ENCODE measurements around the gene YARS1. TPM values are rescaled to one million over a fixed set of nuclear protein-coding genes. Genes with fewer than 3 reads are reported as not detected.

YARS1 gene
- total RNA-seq, 1 donor from 2014 or later, result 219 TPM

DNA sequence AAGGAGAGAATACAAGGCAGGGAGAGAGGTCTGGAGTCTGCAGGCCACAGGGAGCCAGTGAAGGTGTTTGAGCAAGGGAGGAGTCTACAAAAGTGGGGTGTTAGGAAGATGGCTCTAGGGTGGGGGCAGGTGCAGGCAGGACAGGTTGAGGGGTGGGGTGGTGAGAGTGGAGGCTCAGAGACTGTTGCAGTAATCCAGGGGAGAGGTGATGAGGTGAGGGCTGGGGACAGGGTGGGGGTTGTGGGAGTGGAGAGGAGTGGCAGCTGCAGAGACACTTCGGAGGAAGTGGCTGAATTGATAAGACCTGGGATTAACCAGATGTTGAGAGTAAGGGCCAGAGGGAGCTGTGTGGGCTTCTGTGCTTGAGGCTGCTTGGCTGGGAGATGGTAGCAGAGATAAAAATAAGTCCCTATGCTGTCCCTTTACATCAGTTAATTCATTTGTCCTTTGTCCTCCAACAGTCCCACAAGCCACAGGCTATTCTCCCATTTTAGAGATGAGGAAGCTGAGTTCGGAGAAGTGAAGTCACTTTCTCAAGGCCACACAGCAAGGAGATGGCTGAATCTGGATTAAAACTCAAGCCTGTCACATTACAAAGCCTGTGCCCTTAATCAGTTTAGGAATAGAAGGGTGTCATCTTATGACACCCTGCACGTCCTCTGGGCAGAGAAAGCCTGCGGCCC is 59.8 kb downstream of the YARS1 start:
- no peaks in the 10 kb centered on the region for H3K27me3 ChIP-seq (ENCODE audit: insufficient read depth, low read length)
- peaks cover 53% of the 10 kb centered on the region for H3K4me1 ChIP-seq (ENCODE audit: insufficient read depth, low read length)
- no peak overlapping the region for H3K4me2 ChIP-seq (ENCODE audit: low read length)
- no peaks in the 10 kb centered on the region for H3K9me3 ChIP-seq (ENCODE audit: insufficient read depth, low read depth, low read length)
- DNase-seq (ENCODE audit: low read depth), result no peak
- H3K9ac ChIP-seq (ENCODE audit: low read length), result no peak overlapping the region
- no peak overlapping the region for H2AFZ ChIP-seq (ENCODE audit: low read depth, low read length)
- H4K20me1 ChIP-seq (ENCODE audit: insufficient read depth, low read length), result peaks cover 6% of the 10 kb centered on the region
- no peak for FAIRE-seq
- H3K36me3 Mint-ChIP-seq (ENCODE audit: low read depth, unreplicated experiment), result no peaks in the 10 kb centered on the region
- no peak overlapping the region for H3K27ac ChIP-seq (ENCODE audit: low read depth, low read length)
- H3K79me2 ChIP-seq (ENCODE audit: insufficient read depth, low read length), result peaks cover 54% of the 10 kb centered on the region
- H3K4me1 Mint-ChIP-seq (ENCODE audit: low read depth, unreplicated experiment), result peaks cover 48% of the 10 kb centered on the region
- TF ChIP-seq, protein P1, sequence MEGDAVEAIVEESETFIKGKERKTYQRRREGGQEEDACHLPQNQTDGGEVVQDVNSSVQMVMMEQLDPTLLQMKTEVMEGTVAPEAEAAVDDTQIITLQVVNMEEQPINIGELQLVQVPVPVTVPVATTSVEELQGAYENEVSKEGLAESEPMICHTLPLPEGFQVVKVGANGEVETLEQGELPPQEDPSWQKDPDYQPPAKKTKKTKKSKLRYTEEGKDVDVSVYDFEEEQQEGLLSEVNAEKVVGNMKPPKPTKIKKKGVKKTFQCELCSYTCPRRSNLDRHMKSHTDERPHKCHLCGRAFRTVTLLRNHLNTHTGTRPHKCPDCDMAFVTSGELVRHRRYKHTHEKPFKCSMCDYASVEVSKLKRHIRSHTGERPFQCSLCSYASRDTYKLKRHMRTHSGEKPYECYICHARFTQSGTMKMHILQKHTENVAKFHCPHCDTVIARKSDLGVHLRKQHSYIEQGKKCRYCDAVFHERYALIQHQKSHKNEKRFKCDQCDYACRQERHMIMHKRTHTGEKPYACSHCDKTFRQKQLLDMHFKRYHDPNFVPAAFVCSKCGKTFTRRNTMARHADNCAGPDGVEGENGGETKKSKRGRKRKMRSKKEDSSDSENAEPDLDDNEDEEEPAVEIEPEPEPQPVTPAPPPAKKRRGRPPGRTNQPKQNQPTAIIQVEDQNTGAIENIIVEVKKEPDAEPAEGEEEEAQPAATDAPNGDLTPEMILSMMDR (IDR thresholded peaks at IDR 0.05; ENCODE audit: insufficient read depth, low read depth, low read length), result no peak
- TF ChIP-seq EZH2 (IDR thresholded peaks at IDR 0.05; ENCODE audit: insufficient read depth, low read length), result no peak
- no peak overlapping the region for H3K4me3 ChIP-seq (ENCODE audit: insufficient read depth, low read depth, low read length)
- no peak overlapping the region for H3K27ac Mint-ChIP-seq (ENCODE audit: unreplicated experiment)
- H3K27me3 Mint-ChIP-seq (ENCODE audit: low read depth, unreplicated experiment), result no peaks in the 10 kb centered on the region
- peak overlapping the region; percentile 62 for H3K4me3 Mint-ChIP-seq (ENCODE audit: unreplicated experiment)
- no peaks in the 10 kb centered on the region for H3K9me3 Mint-ChIP-seq (ENCODE audit: unreplicated experiment)
- H3K36me3 ChIP-seq (ENCODE audit: insufficient read depth, low read length), result no peaks in the 10 kb centered on the region

DNA sequence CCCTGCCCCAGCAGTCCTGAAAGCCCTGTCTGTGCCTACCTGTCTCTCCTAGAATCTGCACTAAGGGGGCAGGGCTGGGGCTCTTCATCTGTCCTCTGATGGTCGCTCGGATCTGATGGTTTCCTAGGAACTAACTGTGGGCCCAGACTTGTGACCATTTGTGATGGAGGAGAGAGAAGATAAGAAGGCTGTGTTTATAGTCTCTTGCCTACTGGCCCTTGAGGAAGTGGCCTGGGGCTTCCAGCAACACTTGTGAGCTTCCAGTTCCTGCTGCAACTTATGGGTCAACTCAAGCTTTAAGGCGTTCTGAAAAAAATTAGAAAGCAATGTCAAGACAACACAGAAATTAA is 61.4 kb downstream of the YARS1 start:
- Histone ChIP-seq H3K27me3 (ENCODE audit: insufficient read depth, low read length) (no peaks in the 10 kb centered on the region), H3K4me2 (ENCODE audit: low read length) (peak overlapping the region; percentile 99), H3K4me1 (ENCODE audit: insufficient read depth, low read length) (peaks cover 38% of the 10 kb centered on the region), H3K9me3 (ENCODE audit: insufficient read depth, low read depth, low read length) (no peaks in the 10 kb centered on the region), H2AFZ (ENCODE audit: low read depth, low read length) (no peak overlapping the region), H3K9ac (ENCODE audit: low read length) (peak overlapping the region; percentile 82), H4K20me1 (ENCODE audit: insufficient read depth, low read length) (no peaks in the 10 kb centered on the region), H3K36me3 (ENCODE audit: insufficient read depth, low read length) (no peaks in the 10 kb centered on the region), H3K4me3 (ENCODE audit: insufficient read depth, low read depth, low read length) (no peak overlapping the region), H3K27ac (ENCODE audit: low read depth, low read length) (no peak overlapping the region), H3K79me2 (ENCODE audit: insufficient read depth, low read length) (peaks cover 44% of the 10 kb centered on the region)
- Mint-ChIP-seq H3K27me3 (ENCODE audit: low read depth, unreplicated experiment) (no peaks in the 10 kb centered on the region), H3K36me3 (ENCODE audit: low read depth, unreplicated experiment) (no peaks in the 10 kb centered on the region), H3K4me1 (ENCODE audit: low read depth, unreplicated experiment) (peaks cover 34% of the 10 kb centered on the region), H3K9me3 (ENCODE audit: unreplicated experiment) (peaks cover 2% of the 10 kb centered on the region), H3K27ac (ENCODE audit: unreplicated experiment) (peak overlapping the region; percentile 90), H3K4me3 (ENCODE audit: unreplicated experiment) (peak overlapping the region; percentile 87)
- TF ChIP-seq, protein P1 (IDR thresholded peaks at IDR 0.05; ENCODE audit: insufficient read depth, low read depth, low read length), result no peak
- TF ChIP-seq EZH2 (IDR thresholded peaks at IDR 0.05; ENCODE audit: insufficient read depth, low read length), result no peak
- FAIRE-seq (no peak), DNase-seq (ENCODE audit: low read depth) (no peak)

DNA sequence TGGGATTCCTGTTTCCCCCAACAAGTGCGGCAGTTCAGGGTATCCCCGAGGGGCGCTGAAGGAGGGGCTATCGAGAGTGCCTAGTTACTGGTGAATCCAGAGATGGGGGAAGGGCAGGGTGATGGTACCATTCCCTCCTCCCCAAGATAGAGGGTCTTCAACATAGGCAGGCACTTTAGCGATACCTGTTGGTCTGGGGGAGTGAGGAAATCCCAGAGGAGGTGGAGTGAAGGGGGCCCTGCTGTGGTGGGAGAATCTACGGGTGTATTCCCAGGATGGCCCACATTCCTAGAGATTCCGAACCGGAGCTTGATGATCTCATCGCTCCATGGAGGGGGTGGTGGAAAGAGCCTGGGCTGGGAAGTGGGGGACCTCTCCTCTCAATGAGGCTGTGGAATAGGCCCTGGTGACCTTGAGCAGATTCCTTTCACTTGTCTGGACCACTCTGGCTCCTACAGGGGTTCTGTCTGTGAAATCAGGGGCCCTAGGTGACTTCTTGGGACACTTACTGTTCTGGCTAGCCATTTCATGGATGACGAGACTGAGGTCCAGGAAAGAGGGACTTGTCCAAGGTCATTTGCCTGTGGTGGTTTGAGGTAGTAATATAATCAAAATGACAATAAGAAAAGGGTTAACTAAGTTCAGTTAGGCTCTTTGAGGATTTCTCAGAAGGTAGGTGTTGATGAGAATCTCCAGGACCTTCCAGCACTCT is 61.9 kb downstream of the YARS1 start:
- peak overlapping the region; percentile 99 for H3K4me2 ChIP-seq (ENCODE audit: low read length)
- peak overlapping the region; percentile 82 for H3K9ac ChIP-seq (ENCODE audit: low read length)
- no peak for FAIRE-seq
- H3K9me3 Mint-ChIP-seq (ENCODE audit: unreplicated experiment), result peaks cover 2% of the 10 kb centered on the region
- H3K27ac Mint-ChIP-seq (ENCODE audit: unreplicated experiment), result peak overlapping the region; percentile 90
- peak overlapping the region; percentile 56 for H3K27ac ChIP-seq (ENCODE audit: low read depth, low read length)
- no peaks in the 10 kb centered on the region for H4K20me1 ChIP-seq (ENCODE audit: insufficient read depth, low read length)
- TF ChIP-seq, protein P1 (IDR thresholded peaks at IDR 0.05; ENCODE audit: insufficient read depth, low read depth, low read length), result no peak
- no peak for TF ChIP-seq EZH2 (IDR thresholded peaks at IDR 0.05; ENCODE audit: insufficient read depth, low read length)
- H3K9me3 ChIP-seq (ENCODE audit: insufficient read depth, low read depth, low read length), result no peaks in the 10 kb centered on the region
- no peaks in the 10 kb centered on the region for H3K36me3 ChIP-seq (ENCODE audit: insufficient read depth, low read length)
- H3K4me3 Mint-ChIP-seq (ENCODE audit: unreplicated experiment), result peak overlapping the region; percentile 87
- H3K36me3 Mint-ChIP-seq (ENCODE audit: low read depth, unreplicated experiment), result no peaks in the 10 kb centered on the region
- no peaks in the 10 kb centered on the region for H3K27me3 ChIP-seq (ENCODE audit: insufficient read depth, low read length)
- DNase-seq (ENCODE audit: low read depth), result peak; percentile 44
- H3K27me3 Mint-ChIP-seq (ENCODE audit: low read depth, unreplicated experiment), result no peaks in the 10 kb centered on the region
- no peak overlapping the region for H3K4me3 ChIP-seq (ENCODE audit: insufficient read depth, low read depth, low read length)
- peaks cover 41% of the 10 kb centered on the region for H3K79me2 ChIP-seq (ENCODE audit: insufficient read depth, low read length)
- H3K4me1 ChIP-seq (ENCODE audit: insufficient read depth, low read length), result peaks cover 33% of the 10 kb centered on the region
- peak overlapping the region; percentile 38 for H2AFZ ChIP-seq (ENCODE audit: low read depth, low read length)
- H3K4me1 Mint-ChIP-seq (ENCODE audit: low read depth, unreplicated experiment), result peaks cover 33% of the 10 kb centered on the region

Measured in astrocyte (in vitro differentiated cells and primary cell).